Measurements from ENCODE around the gene HCN2.

Gene HCN2

GRCh38 chr19:662207-662961, 72.7 kb downstream of the HCN2 start:
- H3K4me1 ChIP-seq (ENCODE audit: control insufficient read depth, insufficient read depth, low read depth, low read length): peaks cover 43% of the 10 kb centered on the region
- WGBS: 1% methylated on average over 54 of the region's 81 CpGs

GRCh38 chr19:662962-663681, 73.4 kb downstream of the HCN2 start, which contains the start of gene RNF126:
RNF126 (minus strand) TSS chr19:663214; CDS start chr19:663121, 93 bp downstream.
- DNase-seq: peak; percentile 86
- peak within 1 kb of the TSS; percentile 95 to 97 for H3K18ac ChIP-seq (ENCODE audit: low read depth in 1 of 2, low read length in 2 of 2)
- H3K27me3 ChIP-seq (ENCODE audit: control insufficient read depth in 1 of 2, insufficient read depth in 1 of 2, low read length in 2 of 2): no peaks in the 10 kb centered on the region
- H2BK15ac ChIP-seq (ENCODE audit: low read depth, poor library complexity, severe bottlenecking): peak within 1 kb of the TSS; percentile 78
- H2AK5ac ChIP-seq (ENCODE audit: low read length, severe bottlenecking): peak within 1 kb of the TSS; percentile 99
- H3K4me1 ChIP-seq (ENCODE audit: control insufficient read depth, insufficient read depth, low read depth, low read length): peaks cover 38% of the 10 kb centered on the region
- H3K79me1 ChIP-seq (replicated peaks; ENCODE audit: low read length, poor library complexity, severe bottlenecking): peaks cover 1% of the 10 kb centered on the region
- H2BK120ac ChIP-seq (ENCODE audit: low read depth, low read length): peak within 1 kb of the TSS; percentile 64
- H4K91ac ChIP-seq (ENCODE audit: low read length): peak within 1 kb of the TSS; percentile 97
- H3K9me3 ChIP-seq (ENCODE audit: control insufficient read depth, low read length): no peaks in the 10 kb centered on the region
- H3K9ac ChIP-seq (ENCODE audit: low read length): peak within 1 kb of the TSS; percentile 90
- H3K4me2 ChIP-seq (ENCODE audit: low read length, poor library complexity, severe bottlenecking): peak within 1 kb of the TSS; percentile 59
- H2AFZ ChIP-seq (ENCODE audit: low read depth, low read length): peak within 1 kb of the TSS; percentile 90
- H3K27ac ChIP-seq (ENCODE audit: low read length, poor library complexity, severe bottlenecking): peak within 1 kb of the TSS; percentile 67
- H3K14ac ChIP-seq (ENCODE audit: low read length in 2 of 2): peak within 1 kb of the TSS; percentile 83 to 97
- peak within 1 kb of the TSS; percentile 75 to 82 for H3K23ac ChIP-seq (ENCODE audit: low read length in 2 of 2)
- peak within 1 kb of the TSS; percentile 51 to 95 for H2BK12ac ChIP-seq (ENCODE audit: low read length in 2 of 2)
- peak within 1 kb of the TSS; percentile 50 for H2BK5ac ChIP-seq (ENCODE audit: low read depth, low read length, poor library complexity, severe bottlenecking)
- H4K8ac ChIP-seq (ENCODE audit: low read length): peak within 1 kb of the TSS; percentile 100
- 7% methylated on average over 68 of the region's 97 CpGs for WGBS
- peaks cover 0 to 34% of the 10 kb centered on the region in 2 experiments for H3K36me3 ChIP-seq (ENCODE audit: control insufficient read depth in 1 of 2, insufficient read depth in 2 of 2, low read depth in 1 of 2, low read length in 2 of 2)
- H3K4me3 ChIP-seq (ENCODE audit: insufficient read depth in 1 of 2, low read depth in 1 of 2, low read length in 2 of 2): peak within 1 kb of the TSS; percentile 90 to 98
- peak within 1 kb of the TSS; percentile 97 for H3K4ac ChIP-seq (ENCODE audit: low read depth in 1 of 2, low read length in 2 of 2)

More at GRCh38 chr19:662207-662961, 72.7 kb downstream of the HCN2 start:
- H3K4me2 ChIP-seq (ENCODE audit: low read length, poor library complexity, severe bottlenecking): peak overlapping the region; percentile 52
- H2BK15ac ChIP-seq (ENCODE audit: low read depth, poor library complexity, severe bottlenecking): peak overlapping the region; percentile 40
- peak overlapping the region; percentile 87 for H4K91ac ChIP-seq (ENCODE audit: low read length)
- H3K23ac ChIP-seq (ENCODE audit: low read length in 2 of 2): peak overlapping the region; percentile 75 to 82
- H3K9me3 ChIP-seq (ENCODE audit: control insufficient read depth, low read length): no peaks in the 10 kb centered on the region
- peak; percentile 45 for DNase-seq
- no peak overlapping the region for H3K27ac ChIP-seq (ENCODE audit: low read length, poor library complexity, severe bottlenecking)
- peaks cover 0 to 41% of the 10 kb centered on the region in 2 experiments for H3K36me3 ChIP-seq (ENCODE audit: control insufficient read depth in 1 of 2, insufficient read depth in 2 of 2, low read depth in 1 of 2, low read length in 2 of 2)
- peaks cover 1% of the 10 kb centered on the region for H3K79me1 ChIP-seq (replicated peaks; ENCODE audit: low read length, poor library complexity, severe bottlenecking)
- H3K4me3 ChIP-seq (ENCODE audit: insufficient read depth in 1 of 2, low read depth in 1 of 2, low read length in 2 of 2): peak overlapping the region; percentile 90 to 98
- peak overlapping the region; percentile 76 to 90 for H3K4ac ChIP-seq (ENCODE audit: low read depth in 1 of 2, low read length in 2 of 2)
- H2BK5ac ChIP-seq (ENCODE audit: low read depth, low read length, poor library complexity, severe bottlenecking): peak overlapping the region; percentile 50
- H3K27me3 ChIP-seq (ENCODE audit: control insufficient read depth in 1 of 2, insufficient read depth in 1 of 2, low read length in 2 of 2): no peaks in the 10 kb centered on the region
- no peak overlapping the region for H2BK12ac ChIP-seq (ENCODE audit: low read length in 2 of 2)
- no peak overlapping the region for H2AK5ac ChIP-seq (ENCODE audit: low read length, severe bottlenecking)
- H3K18ac ChIP-seq (ENCODE audit: low read depth in 1 of 2, low read length in 2 of 2): peak overlapping the region; percentile 91 to 95
- H3K14ac ChIP-seq (ENCODE audit: low read length in 2 of 2): peak overlapping the region; percentile 83 to 97
- H2BK120ac ChIP-seq (ENCODE audit: low read depth, low read length): peak overlapping the region; percentile 64
- H4K8ac ChIP-seq (ENCODE audit: low read length): peak overlapping the region; percentile 91
- peak overlapping the region; percentile 90 for H3K9ac ChIP-seq (ENCODE audit: low read length)
- peak overlapping the region; percentile 84 for H2AFZ ChIP-seq (ENCODE audit: low read depth, low read length)

GRCh38 chr19:663682-664117, 74.0 kb downstream of the HCN2 start:
- H3K9ac ChIP-seq (ENCODE audit: low read length): peak overlapping the region; percentile 86
- H3K9me3 ChIP-seq (ENCODE audit: control insufficient read depth, low read length): no peaks in the 10 kb centered on the region
- peaks cover 0 to 28% of the 10 kb centered on the region in 2 experiments for H3K36me3 ChIP-seq (ENCODE audit: control insufficient read depth in 1 of 2, insufficient read depth in 2 of 2, low read depth in 1 of 2, low read length in 2 of 2)
- no peak overlapping the region for H3K23ac ChIP-seq (ENCODE audit: low read length in 2 of 2)
- peak overlapping the region; percentile 48 to 78 for H3K4me3 ChIP-seq (ENCODE audit: insufficient read depth in 1 of 2, low read depth in 1 of 2, low read length in 2 of 2)
- no peak overlapping the region for H2BK120ac ChIP-seq (ENCODE audit: low read depth, low read length)
- H3K4ac ChIP-seq (ENCODE audit: low read depth in 1 of 2, low read length in 2 of 2): peak overlapping the region; percentile 97
- H3K27ac ChIP-seq (ENCODE audit: low read length, poor library complexity, severe bottlenecking): peak overlapping the region; percentile 67
- H2AFZ ChIP-seq (ENCODE audit: low read depth, low read length): peak overlapping the region; percentile 90
- 87% methylated on average over 18 of the region's 18 CpGs for WGBS
- H4K8ac ChIP-seq (ENCODE audit: low read length): peak overlapping the region; percentile 100
- H3K79me1 ChIP-seq (replicated peaks; ENCODE audit: low read length, poor library complexity, severe bottlenecking): peaks cover 1% of the 10 kb centered on the region
- H2BK5ac ChIP-seq (ENCODE audit: low read depth, low read length, poor library complexity, severe bottlenecking): no peak overlapping the region
- H2AK5ac ChIP-seq (ENCODE audit: low read length, severe bottlenecking): peak overlapping the region; percentile 99
- H3K4me2 ChIP-seq (ENCODE audit: low read length, poor library complexity, severe bottlenecking): peak overlapping the region; percentile 59
- no peak for DNase-seq
- H3K4me1 ChIP-seq (ENCODE audit: control insufficient read depth, insufficient read depth, low read depth, low read length): peaks cover 34% of the 10 kb centered on the region
- no peaks in the 10 kb centered on the region for H3K27me3 ChIP-seq (ENCODE audit: control insufficient read depth in 1 of 2, insufficient read depth in 1 of 2, low read length in 2 of 2)
- peak overlapping the region in 1 of 2 experiments; percentile 68 for H3K14ac ChIP-seq (ENCODE audit: low read length in 2 of 2)
- peak overlapping the region; percentile 95 to 97 for H3K18ac ChIP-seq (ENCODE audit: low read depth in 1 of 2, low read length in 2 of 2)
- H2BK15ac ChIP-seq (ENCODE audit: low read depth, poor library complexity, severe bottlenecking): peak overlapping the region; percentile 78
- peak overlapping the region; percentile 51 to 95 for H2BK12ac ChIP-seq (ENCODE audit: low read length in 2 of 2)
- peak overlapping the region; percentile 97 for H4K91ac ChIP-seq (ENCODE audit: low read length)

All from mesenchymal stem cell (in vitro differentiated cells and primary cell).